Bronchial epithelial cell (primary cell): ENCODE results near the gene SRR. TPM values are rescaled to one million over a fixed set of nuclear protein-coding genes. Genes with fewer than 3 reads are reported as not detected.
A peak's percentile ranks its signal among the peaks of the same experiment; 100 is the strongest.

Source experiments
- DNase-seq: peaks from one replicate; pipeline ENCODE4 v3.0.0-alpha.2; 2010; ENCODE audit warnings: low read depth
- FAIRE-seq: peaks from 2 replicates; lab custom pipeline; 2011; peaks lifted over from hg19 to GRCh38; lab: Jason Lieb, UNC
- H3K27me3 ChIP-seq: 2 replicates; pipeline ENCODE4 v1.5.1; 2011; ENCODE audit warnings: low read length; ENCODE audit not compliant: control insufficient read depth, insufficient read depth
- H3K36me3 ChIP-seq: 2 replicates; pipeline ENCODE4 v1.5.1; 2011; ENCODE audit warnings: low read length; ENCODE audit not compliant: control insufficient read depth, insufficient read depth
- H3K4me3 ChIP-seq: 2 replicates; pipeline ENCODE4 v1.5.1; 2011; ENCODE audit warnings: mild to moderate bottlenecking, low read depth, low read length, control low read depth
- CTCF ChIP-seq: IDR thresholded peaks from 2 replicates; pipeline ENCODE4 v1.5.1; 2011; ENCODE audit warnings: mild to moderate bottlenecking, moderate library complexity, low read length, control low read depth, inconsistent platforms; ENCODE audit not compliant: insufficient read depth, severe bottlenecking
- total RNA-seq: library from RNA; depleted of rRNA; stranded (reverse); fragments of >200 nt; gene quantifications from 2 replicates; pipeline ENCODE4 v1.2.1, GENCODE V29; 2014

Gene SRR
- total RNA-seq, 1 donor from 2014 or later = 10.5 TPM

GRCh38 chr17:2366747-2367494 lies 63.2 kb downstream of the SRR start:
- Histone ChIP-seq H3K4me3 (no peak overlapping the region), H3K36me3 (peaks cover 19% of the 10 kb centered on the region), H3K27me3 (no peaks in the 10 kb centered on the region)
- TF ChIP-seq CTCF = peak; percentile 24
- no peak for FAIRE-seq
- DNase-seq = no peak

- H3K36me3 ChIP-seq = peaks cover 18% of the 10 kb centered on the region
- no peak for DNase-seq
- no peak for TF ChIP-seq CTCF
- H3K27me3 ChIP-seq = no peaks in the 10 kb centered on the region
- no peak for FAIRE-seq
- no peak overlapping the region for H3K4me3 ChIP-seq
These were observed 64.6 kb downstream of the SRR start for GRCh38 chr17:2368359-2368758.

- no peak overlapping the region for H3K4me3 ChIP-seq
- H3K27me3 ChIP-seq = no peaks in the 10 kb centered on the region
- FAIRE-seq (no peak), DNase-seq (no peak)
- no peak for TF ChIP-seq CTCF
- H3K36me3 ChIP-seq = peaks cover 19% of the 10 kb centered on the region
These were observed 65.3 kb downstream of the SRR start for GRCh38 chr17:2369039-2369438.

- no peak for FAIRE-seq
- TF ChIP-seq CTCF = no peak
These were observed 65.9 kb downstream of the SRR start for GRCh38 chr17:2369551-2370210.

DNA sequence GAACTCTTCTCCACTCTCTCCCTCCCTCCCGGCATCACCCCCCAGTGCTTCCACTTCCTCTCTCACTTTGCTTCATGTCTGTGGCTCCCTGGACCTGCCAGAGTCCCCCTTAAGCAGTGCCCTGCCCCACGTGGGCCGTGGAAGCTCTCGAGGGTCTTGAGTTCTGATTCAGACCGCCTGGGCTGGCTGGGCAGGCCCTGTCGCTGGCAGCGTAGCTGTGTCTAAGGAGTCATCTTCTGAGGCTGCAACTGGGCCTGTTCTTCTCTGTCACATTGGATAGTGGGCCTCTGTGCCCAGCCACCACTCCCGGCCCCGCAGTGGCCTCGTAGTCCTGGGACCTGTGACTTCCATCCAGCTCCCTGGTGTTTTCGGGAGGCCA lies 66.5 kb downstream of the SRR start:
- Histone ChIP-seq H3K27me3 (no peaks in the 10 kb centered on the region), H3K36me3 (peaks cover 14% of the 10 kb centered on the region), H3K4me3 (no peak overlapping the region)
- no peak for TF ChIP-seq CTCF
- FAIRE-seq (no peak), DNase-seq (no peak)

More at GRCh38 chr17:2369551-2370210, 65.9 kb downstream of the SRR start:
- no peaks in the 10 kb centered on the region for H3K27me3 ChIP-seq
- DNase-seq = no peak
- H3K36me3 ChIP-seq = peaks cover 16% of the 10 kb centered on the region
- no peak overlapping the region for H3K4me3 ChIP-seq
